ENCODE data around the gene GPX4. TPM values are rescaled to one million over a fixed set of nuclear protein-coding genes. Genes with fewer than 3 reads are reported as not detected.
A peak's percentile ranks its signal among the peaks of the same experiment; 100 is the strongest.

The GPX4 gene
- total RNA-seq, 6 experiments from 2014 or later = 204 to 389 (median 212) TPM

DNA sequence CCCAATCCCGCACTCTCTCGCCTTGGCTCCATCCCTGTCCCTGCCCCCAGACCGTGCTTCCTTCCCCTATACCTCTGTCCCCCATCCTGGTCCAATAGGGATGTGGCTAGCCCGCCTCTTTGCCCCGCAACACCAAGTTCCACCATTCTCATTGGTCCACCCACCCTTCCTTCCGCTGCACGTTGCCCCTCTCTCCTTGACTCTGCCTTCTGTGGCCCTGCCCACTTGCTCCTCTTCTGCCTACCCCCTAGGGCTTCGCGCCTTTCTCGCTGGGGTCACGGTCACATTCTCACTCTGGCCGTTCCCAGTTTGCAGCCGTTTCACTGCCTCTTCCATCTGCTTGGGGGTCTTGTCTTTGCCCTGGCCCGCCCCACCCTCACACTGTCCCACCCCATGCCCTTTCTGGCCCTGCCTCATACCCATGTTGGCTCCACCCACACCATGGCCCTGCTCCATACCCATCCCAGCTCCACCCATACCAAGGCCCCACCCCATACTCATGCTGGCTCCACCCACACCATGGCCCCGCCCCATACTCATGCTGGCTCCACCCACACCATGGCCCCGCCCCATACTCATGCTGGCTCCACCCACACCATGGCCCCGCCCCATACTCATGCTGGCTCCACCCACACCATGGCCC lies 41.3 kb upstream of the GPX4 start:
- ATAC-seq (no peak), DNase-seq (no peak)
- Histone ChIP-seq H3K4me1 (peaks cover 0 to 6% (median 0%) of the 10 kb centered on the region in 4 donors), H3K27ac (no peak overlapping the region), H3K36me3 (no peaks in the 10 kb centered on the region), H3K4me3 (no peak overlapping the region), H3K9me3 (peaks cover 0 to 4% (median 1%) of the 10 kb centered on the region in 4 donors), H3K27me3 (no peaks in the 10 kb centered on the region)
- WGBS (ENCODE audit: insufficient coverage, low coverage, low lambda C conversion rate, missing lambda C conversion rate) = 86% methylated on average over 15 of the region's 17 CpGs
- TF ChIP-seq, protein P1, sequence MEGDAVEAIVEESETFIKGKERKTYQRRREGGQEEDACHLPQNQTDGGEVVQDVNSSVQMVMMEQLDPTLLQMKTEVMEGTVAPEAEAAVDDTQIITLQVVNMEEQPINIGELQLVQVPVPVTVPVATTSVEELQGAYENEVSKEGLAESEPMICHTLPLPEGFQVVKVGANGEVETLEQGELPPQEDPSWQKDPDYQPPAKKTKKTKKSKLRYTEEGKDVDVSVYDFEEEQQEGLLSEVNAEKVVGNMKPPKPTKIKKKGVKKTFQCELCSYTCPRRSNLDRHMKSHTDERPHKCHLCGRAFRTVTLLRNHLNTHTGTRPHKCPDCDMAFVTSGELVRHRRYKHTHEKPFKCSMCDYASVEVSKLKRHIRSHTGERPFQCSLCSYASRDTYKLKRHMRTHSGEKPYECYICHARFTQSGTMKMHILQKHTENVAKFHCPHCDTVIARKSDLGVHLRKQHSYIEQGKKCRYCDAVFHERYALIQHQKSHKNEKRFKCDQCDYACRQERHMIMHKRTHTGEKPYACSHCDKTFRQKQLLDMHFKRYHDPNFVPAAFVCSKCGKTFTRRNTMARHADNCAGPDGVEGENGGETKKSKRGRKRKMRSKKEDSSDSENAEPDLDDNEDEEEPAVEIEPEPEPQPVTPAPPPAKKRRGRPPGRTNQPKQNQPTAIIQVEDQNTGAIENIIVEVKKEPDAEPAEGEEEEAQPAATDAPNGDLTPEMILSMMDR (IDR thresholded peaks at IDR 0.05) = no peak
- TF ChIP-seq POLR2A (IDR thresholded peaks at IDR 0.05) = no peak
- intact Hi-C loops (cut with DNase I) = no loop called here

DNA sequence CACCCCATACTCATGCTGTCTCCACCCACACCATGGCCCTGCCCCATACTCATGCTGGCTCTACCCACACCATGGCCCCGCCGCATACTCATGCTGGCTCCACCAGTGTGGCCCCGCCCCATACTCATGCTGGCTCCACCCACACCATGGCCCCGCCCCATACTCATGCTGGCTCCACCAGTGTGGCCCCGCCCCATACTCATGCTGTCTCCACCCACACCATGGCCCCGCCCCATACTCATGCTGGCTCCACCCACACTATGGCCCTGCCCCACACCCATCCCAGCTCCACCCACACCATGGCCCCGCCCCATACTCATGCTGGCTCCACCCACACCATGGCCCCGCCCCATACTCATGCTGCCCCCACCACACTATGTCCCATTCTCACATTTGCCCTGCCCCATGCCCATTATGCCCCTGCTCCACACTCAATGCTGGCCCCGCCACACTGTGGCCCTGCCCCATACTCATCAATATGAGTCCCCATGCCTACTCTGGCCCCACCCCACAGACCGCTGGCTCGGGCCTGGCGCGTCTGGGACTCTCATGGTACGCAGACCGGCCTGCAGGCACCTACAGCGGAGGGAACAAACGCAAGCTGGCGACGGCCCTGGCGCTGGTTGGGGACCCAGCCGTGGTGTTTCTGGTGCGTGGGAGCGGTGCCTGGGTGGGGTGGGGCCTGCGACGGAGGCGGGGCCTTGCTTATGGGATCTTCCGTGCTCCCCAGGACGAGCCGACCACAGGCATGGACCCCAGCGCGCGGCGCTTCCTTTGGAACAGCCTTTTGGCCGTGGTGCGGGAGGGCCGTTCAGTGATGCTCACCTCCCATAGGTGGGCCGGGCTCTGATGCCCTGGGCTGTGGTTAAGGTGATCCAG lies 40.5 kb upstream of the GPX4 start:
- 93% methylated on average over 19 of the region's 37 CpGs for WGBS (ENCODE audit: insufficient coverage, low coverage, low lambda C conversion rate, missing lambda C conversion rate)
- Histone ChIP-seq H3K9me3 (peaks cover 0 to under 1% (median 0%) of the 10 kb centered on the region in 4 donors), H3K27ac (no peak overlapping the region), H3K36me3 (no peaks in the 10 kb centered on the region), H3K4me1 (peaks cover 0 to 6% (median 0%) of the 10 kb centered on the region in 4 donors), H3K4me3 (no peak overlapping the region), H3K27me3 (no peaks in the 10 kb centered on the region)
- ATAC-seq (no peak), DNase-seq (peak in 1 of 3 donors; percentile 58)
- intact Hi-C loops (cut with DNase I) = no loop called here
- TF ChIP-seq, protein P1 (IDR thresholded peaks at IDR 0.05) = no peak
- no peak for TF ChIP-seq POLR2A (IDR thresholded peaks at IDR 0.05)

DNA sequence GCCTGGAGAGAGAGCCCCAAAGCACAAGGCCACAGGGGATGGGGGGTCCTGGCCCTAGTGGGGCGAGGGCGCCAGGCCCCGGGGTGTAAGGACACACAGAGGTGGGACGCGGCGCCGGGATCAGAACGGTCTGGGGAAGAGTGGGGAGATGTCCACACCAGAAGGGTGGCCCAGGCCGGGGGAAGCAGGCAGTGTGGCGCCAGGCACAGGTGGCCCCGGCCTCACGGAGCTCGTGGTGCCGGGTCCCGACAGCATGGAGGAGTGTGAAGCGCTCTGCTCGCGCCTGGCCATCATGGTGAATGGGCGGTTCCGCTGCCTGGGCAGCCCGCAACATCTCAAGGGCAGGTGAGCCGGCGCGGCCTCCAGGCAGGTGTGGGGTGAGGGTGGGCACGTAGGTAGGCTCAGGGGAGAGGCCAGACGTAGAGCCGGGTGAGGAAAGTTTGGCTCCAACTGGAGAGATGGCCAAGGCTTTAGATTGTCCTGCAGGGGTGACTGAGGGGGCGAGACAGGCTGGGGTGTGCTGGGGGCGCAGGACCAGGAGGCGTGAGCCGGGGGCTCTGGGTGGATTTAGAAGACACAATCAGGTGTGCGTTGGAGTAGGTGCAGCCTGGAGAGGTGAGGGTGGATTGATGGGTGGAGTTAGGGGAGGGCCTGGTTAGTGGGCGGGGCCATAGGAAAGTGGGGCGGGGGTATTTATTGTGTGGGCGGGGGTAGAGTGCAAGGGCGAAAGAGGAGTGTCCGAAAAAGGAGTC lies 39.7 kb upstream of the GPX4 start:
- Histone ChIP-seq H3K4me3 (no peak overlapping the region), H3K36me3 (no peaks in the 10 kb centered on the region), H3K4me1 (peaks cover 0 to 6% (median 0%) of the 10 kb centered on the region in 4 donors), H3K27me3 (no peaks in the 10 kb centered on the region), H3K27ac (no peak overlapping the region), H3K9me3 (no peaks in the 10 kb centered on the region)
- ATAC-seq = no peak
- WGBS (ENCODE audit: insufficient coverage, low coverage, low lambda C conversion rate, missing lambda C conversion rate) = 79% methylated on average over 25 of the region's 37 CpGs
- DNase-seq = peak in 2 of 3 donors; percentile 23 to 53
- intact Hi-C loops (cut with DNase I) = no loop called here
- TF ChIP-seq, protein P1 (IDR thresholded peaks at IDR 0.05) = no peak
- no peak for TF ChIP-seq POLR2A (IDR thresholded peaks at IDR 0.05)
